Panc1 (cell line): Measurements from ENCODE around the gene CLDN9.

Experiments used
- POLR2AphosphoS5 ChIP-seq: IDR thresholded peaks from 2 replicates; pipeline ENCODE4 v1.6.1; 2012; ENCODE audit warnings: mild to moderate bottlenecking, low read depth, low read length, moderate library complexity
- SIN3A ChIP-seq: IDR thresholded peaks from 2 replicates; pipeline ENCODE4 v1.6.1; 2012; ENCODE audit warnings: low read depth, mild to moderate bottlenecking, low read length, moderate library complexity, borderline replicate concordance; ENCODE audit not compliant: insufficient read depth
- TCF7L2 ChIP-seq: IDR thresholded peaks from 2 replicates; pipeline ENCODE4 v1.6.1; 2011; ENCODE audit warnings: mild to moderate bottlenecking, low read depth, low read length, inconsistent platforms
- TF ChIP-seq, protein P1 (sequence below): fragments of 450-650 bp; IDR thresholded peaks from 2 replicates; pipeline ENCODE4 v1.5.1; 2017; ENCODE audit warnings: mild to moderate bottlenecking
- TF ChIP-seq, protein P2 (sequence below), 2 experiments: IDR thresholded peaks; 2 replicates each; pipeline ENCODE4 v1.6.1; 2011 to 2012; ENCODE audit warnings: low read depth in 2 of 2, control low read depth in 1 of 2, low read length in 1 of 2, mild to moderate bottlenecking in 1 of 2, moderate library complexity in 1 of 2; ENCODE audit not compliant: insufficient read depth in 1 of 2

DNA sequence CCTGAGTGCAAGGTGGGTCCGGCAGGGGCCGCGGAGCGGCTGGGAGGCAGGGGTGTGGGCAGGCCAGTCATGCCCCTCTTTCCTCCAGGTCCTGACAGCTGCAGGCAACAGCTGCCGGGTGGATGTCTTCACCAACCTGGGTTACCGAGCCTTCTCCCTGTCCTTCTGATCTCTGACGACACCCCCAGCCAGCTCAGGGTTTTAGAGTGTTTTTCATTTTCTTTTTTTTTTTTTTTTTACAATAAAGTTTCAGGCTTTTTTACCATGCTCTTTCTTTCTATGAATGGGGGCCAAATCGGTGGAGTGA, 14.7 kb downstream of the CLDN9 start:
- TF ChIP-seq, protein P1, sequence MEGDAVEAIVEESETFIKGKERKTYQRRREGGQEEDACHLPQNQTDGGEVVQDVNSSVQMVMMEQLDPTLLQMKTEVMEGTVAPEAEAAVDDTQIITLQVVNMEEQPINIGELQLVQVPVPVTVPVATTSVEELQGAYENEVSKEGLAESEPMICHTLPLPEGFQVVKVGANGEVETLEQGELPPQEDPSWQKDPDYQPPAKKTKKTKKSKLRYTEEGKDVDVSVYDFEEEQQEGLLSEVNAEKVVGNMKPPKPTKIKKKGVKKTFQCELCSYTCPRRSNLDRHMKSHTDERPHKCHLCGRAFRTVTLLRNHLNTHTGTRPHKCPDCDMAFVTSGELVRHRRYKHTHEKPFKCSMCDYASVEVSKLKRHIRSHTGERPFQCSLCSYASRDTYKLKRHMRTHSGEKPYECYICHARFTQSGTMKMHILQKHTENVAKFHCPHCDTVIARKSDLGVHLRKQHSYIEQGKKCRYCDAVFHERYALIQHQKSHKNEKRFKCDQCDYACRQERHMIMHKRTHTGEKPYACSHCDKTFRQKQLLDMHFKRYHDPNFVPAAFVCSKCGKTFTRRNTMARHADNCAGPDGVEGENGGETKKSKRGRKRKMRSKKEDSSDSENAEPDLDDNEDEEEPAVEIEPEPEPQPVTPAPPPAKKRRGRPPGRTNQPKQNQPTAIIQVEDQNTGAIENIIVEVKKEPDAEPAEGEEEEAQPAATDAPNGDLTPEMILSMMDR: no peak
- TF ChIP-seq POLR2AphosphoS5 (no peak), SIN3A (no peak), TCF7L2 (no peak)
- TF ChIP-seq, protein P2, sequence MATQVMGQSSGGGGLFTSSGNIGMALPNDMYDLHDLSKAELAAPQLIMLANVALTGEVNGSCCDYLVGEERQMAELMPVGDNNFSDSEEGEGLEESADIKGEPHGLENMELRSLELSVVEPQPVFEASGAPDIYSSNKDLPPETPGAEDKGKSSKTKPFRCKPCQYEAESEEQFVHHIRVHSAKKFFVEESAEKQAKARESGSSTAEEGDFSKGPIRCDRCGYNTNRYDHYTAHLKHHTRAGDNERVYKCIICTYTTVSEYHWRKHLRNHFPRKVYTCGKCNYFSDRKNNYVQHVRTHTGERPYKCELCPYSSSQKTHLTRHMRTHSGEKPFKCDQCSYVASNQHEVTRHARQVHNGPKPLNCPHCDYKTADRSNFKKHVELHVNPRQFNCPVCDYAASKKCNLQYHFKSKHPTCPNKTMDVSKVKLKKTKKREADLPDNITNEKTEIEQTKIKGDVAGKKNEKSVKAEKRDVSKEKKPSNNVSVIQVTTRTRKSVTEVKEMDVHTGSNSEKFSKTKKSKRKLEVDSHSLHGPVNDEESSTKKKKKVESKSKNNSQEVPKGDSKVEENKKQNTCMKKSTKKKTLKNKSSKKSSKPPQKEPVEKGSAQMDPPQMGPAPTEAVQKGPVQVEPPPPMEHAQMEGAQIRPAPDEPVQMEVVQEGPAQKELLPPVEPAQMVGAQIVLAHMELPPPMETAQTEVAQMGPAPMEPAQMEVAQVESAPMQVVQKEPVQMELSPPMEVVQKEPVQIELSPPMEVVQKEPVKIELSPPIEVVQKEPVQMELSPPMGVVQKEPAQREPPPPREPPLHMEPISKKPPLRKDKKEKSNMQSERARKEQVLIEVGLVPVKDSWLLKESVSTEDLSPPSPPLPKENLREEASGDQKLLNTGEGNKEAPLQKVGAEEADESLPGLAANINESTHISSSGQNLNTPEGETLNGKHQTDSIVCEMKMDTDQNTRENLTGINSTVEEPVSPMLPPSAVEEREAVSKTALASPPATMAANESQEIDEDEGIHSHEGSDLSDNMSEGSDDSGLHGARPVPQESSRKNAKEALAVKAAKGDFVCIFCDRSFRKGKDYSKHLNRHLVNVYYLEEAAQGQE (IDR thresholded peaks at IDR 0.05; ENCODE audit: insufficient read depth in 1 of 2, low read depth in 2 of 2, low read length in 1 of 2): no peak
